ENCODE results near the gene EPHB1. TPM values are rescaled to one million over a fixed set of nuclear protein-coding genes. Genes with fewer than 3 reads are reported as not detected.

The EPHB1 gene
- total RNA-seq, 1 experiment from 2014 or later = 0.86 TPM

GRCh38 chr3:134976948-134977347 is 181.9 kb downstream of the EPHB1 start:
- DNase-seq (ENCODE audit: low read depth, low spot score) = no peak
- ChIA-PET POLR2A (no interaction called here), RAD21 (ENCODE audit: low non-redundant PET in 1 of 2, low total read pairs in 2 of 2, uncharacterized antibody in 2 of 2, unreplicated experiment in 2 of 2) (no interaction called here), CTCF (no interaction called here)
- no TSS peak for BruUV-seq (replicated peaks)
- no peaks in the 10 kb centered on the region for H3K79me2 ChIP-seq (ENCODE audit: insufficient read depth, low read length)
- TF ChIP-seq EZH2phosphoT487 (IDR thresholded peaks at IDR 0.05; ENCODE audit: borderline replicate concordance) = no peak
- TF ChIP-seq YY1 (IDR thresholded peaks at IDR 0.05; ENCODE audit: extremely low read depth, insufficient replicate concordance, low read depth, low read length) = no peak
- TF ChIP-seq POLR2AphosphoS5 (IDR thresholded peaks at IDR 0.05; ENCODE audit: low read depth, low read length) = no peak
- no peak for TF ChIP-seq SP1 (IDR thresholded peaks at IDR 0.05; ENCODE audit: low read depth)
- TF ChIP-seq SIN3A (IDR thresholded peaks at IDR 0.05; ENCODE audit: low read depth) = no peak
- no peak for TF ChIP-seq ATF3 (IDR thresholded peaks at IDR 0.05)
- no peak for TF ChIP-seq TCF7L2 (IDR thresholded peaks at IDR 0.05; ENCODE audit: borderline replicate concordance, extremely low read depth, insufficient read depth, insufficient read length)
- no peak for TF ChIP-seq ELF1 (IDR thresholded peaks at IDR 0.05; ENCODE audit: borderline replicate concordance, low read depth)
- no peak overlapping the region for H2AFZ ChIP-seq (ENCODE audit: low read depth, low read length, poor library complexity, severe bottlenecking)
- no peak overlapping the region for H3K4me3 ChIP-seq (replicated peaks in 1 of 2; ENCODE audit: low read depth in 1 of 2, low read length in 2 of 2)
- H3K9me2 ChIP-seq (ENCODE audit: insufficient read depth) = no peaks in the 10 kb centered on the region
- H3K9me3 ChIP-seq (ENCODE audit: control insufficient read depth in 1 of 2, insufficient read depth in 1 of 2, low read depth in 1 of 2, low read length in 2 of 2) = no peaks in the 10 kb centered on the region
- no peaks in the 10 kb centered on the region for H4K20me1 ChIP-seq (ENCODE audit: insufficient read depth)
- no peak overlapping the region for H3K9ac ChIP-seq (ENCODE audit: low read length)
- H3K27me3 ChIP-seq (ENCODE audit: insufficient read depth, low read length) = peaks cover 27% of the 10 kb centered on the region; the same call in 1 of the 2 replicates
- no peak overlapping the region for H3K27ac ChIP-seq (ENCODE audit: low read depth, low read length)
- no peak for ATAC-seq
- intact Hi-C loops (cut with micrococcal nuclease) = no loop called here
- no peaks in the 10 kb centered on the region for H3K36me3 ChIP-seq (ENCODE audit: control insufficient read depth in 1 of 2, insufficient read depth in 2 of 2, low read length in 2 of 2)
- no peak overlapping the region for H3K4me2 ChIP-seq (ENCODE audit: low read length)
- no peaks in the 10 kb centered on the region for H3K4me1 ChIP-seq (ENCODE audit: control insufficient read depth in 1 of 2, insufficient read depth in 2 of 2, low read length in 2 of 2)

GRCh38 chr3:134978658-134979057 is 183.6 kb downstream of the EPHB1 start:
- DNase-seq (ENCODE audit: low read depth, low spot score) = no peak
- no peak overlapping the region for H3K27ac ChIP-seq (ENCODE audit: low read depth, low read length)
- H3K27me3 ChIP-seq (ENCODE audit: insufficient read depth, low read length) = peaks cover 29% of the 10 kb centered on the region; the same call in 1 of the 2 replicates
- no peaks in the 10 kb centered on the region for H3K36me3 ChIP-seq (ENCODE audit: control insufficient read depth in 1 of 2, insufficient read depth in 2 of 2, low read length in 2 of 2)
- H3K9ac ChIP-seq (ENCODE audit: low read length) = no peak overlapping the region
- no peak; the same call in 1 of the 2 replicates for ATAC-seq
- H2AFZ ChIP-seq (ENCODE audit: low read depth, low read length, poor library complexity, severe bottlenecking) = no peak overlapping the region
- no peaks in the 10 kb centered on the region for H3K9me3 ChIP-seq (ENCODE audit: control insufficient read depth in 1 of 2, insufficient read depth in 1 of 2, low read depth in 1 of 2, low read length in 2 of 2)
- ChIA-PET POLR2A (no interaction called here), RAD21 (ENCODE audit: low non-redundant PET in 1 of 2, low total read pairs in 2 of 2, uncharacterized antibody in 2 of 2, unreplicated experiment in 2 of 2) (no interaction called here), CTCF (interaction anchor here (1.6 kb wide), 1 partner anchor 184 kb away, joined by 7 read pairs; the partner anchor contains the start of gene EPHB1)
- no peaks in the 10 kb centered on the region for H3K79me2 ChIP-seq (ENCODE audit: insufficient read depth, low read length)
- H3K4me2 ChIP-seq (ENCODE audit: low read length) = no peak overlapping the region
- intact Hi-C loops (cut with micrococcal nuclease) = no loop called here
- no TSS peak for BruUV-seq (replicated peaks)
- no peaks in the 10 kb centered on the region for H3K4me1 ChIP-seq (ENCODE audit: control insufficient read depth in 1 of 2, insufficient read depth in 2 of 2, low read length in 2 of 2)
- H4K20me1 ChIP-seq (ENCODE audit: insufficient read depth) = no peaks in the 10 kb centered on the region
- TF ChIP-seq CTCF (IDR thresholded peaks at IDR 0.05 in 2 of 3, conservative IDR thresholded peaks at IDR 0.05 in 1 of 3; ENCODE audit: borderline replicate concordance in 1 of 3, insufficient read depth in 1 of 3, low read depth in 2 of 3, low read length in 2 of 3) (peak in 1 of 3 experiments; percentile 15; a peak in 1 of 6 replicates), ZNF274 (IDR thresholded peaks at IDR 0.05; ENCODE audit: low read depth, low read length) (no peak)
- no peaks in the 10 kb centered on the region for H3K9me2 ChIP-seq (ENCODE audit: insufficient read depth)
- H3K4me3 ChIP-seq (replicated peaks in 1 of 2; ENCODE audit: low read depth in 1 of 2, low read length in 2 of 2) = no peak overlapping the region

All from HCT116 (cell line).